IMR-90 (cell line): ENCODE results near the gene KCTD13. TPM values are rescaled to one million over a fixed set of nuclear protein-coding genes. Genes with fewer than 3 reads are reported as not detected.

ENCODE experiments used
- ATAC-seq: fragments of 200-7000 bp; cut with Tn5 transposase; 2 replicates; pipeline ENCODE4 v1.9.1; 2020; ENCODE audit warnings: low read depth, mild to moderate bottlenecking, moderate library complexity
- BruUV-seq: library from RNA; stranded (reverse); fragments of 400-500 nt; replicated peaks from 2 replicates; lab custom pipeline; 2021; lab: Mats Ljungman, UMichigan
- CTCF ChIA-PET: fragments of 300-600 bp; formaldehyde crosslinking; extraction: SDS; loops from one replicate; lab custom pipeline; 2021; ENCODE audit warnings: antibody characterized with exemption; lab: Yijun Ruan, JAX
- POLR2A ChIA-PET: fragments of 300-600 bp; sonication (Branson Sonifier 250); formaldehyde crosslinking; loops from one replicate; lab custom pipeline; 2022; ENCODE audit warnings: antibody characterized with exemption; ENCODE audit not compliant: unreplicated experiment; lab: Charles Lee
- DNase-seq: peaks from one replicate; pipeline ENCODE4 v3.0.0; 2013
- H2AFZ ChIP-seq: replicated peaks from 2 replicates; pipeline ENCODE3; 2013; ENCODE audit warnings: low read length, mild to moderate bottlenecking; ENCODE audit not compliant: poor library complexity
- H2AK5ac ChIP-seq: 2 replicates; pipeline ENCODE4 v1.6.1; 2013; ENCODE audit warnings: low read depth, low read length, inconsistent platforms
- H2AK9ac ChIP-seq: replicated peaks from 2 replicates; pipeline ENCODE3; 2013; ENCODE audit warnings: mild to moderate bottlenecking, low read depth, low read length, moderate library complexity; ENCODE audit not compliant: poor library complexity
- H2BK120ac ChIP-seq: 2 replicates; pipeline ENCODE4 v1.6.1; 2013; ENCODE audit warnings: low read depth, low read length, inconsistent platforms
- H2BK15ac ChIP-seq: 3 replicates; pipeline ENCODE4 v1.6.1; 2013; ENCODE audit warnings: low read depth, low read length, inconsistent platforms
- H2BK20ac ChIP-seq: 2 replicates; pipeline ENCODE4 v1.6.1; 2013; ENCODE audit warnings: low read depth, mild to moderate bottlenecking, inconsistent platforms, low read length, moderate library complexity
- H2BK5ac ChIP-seq: 2 replicates; pipeline ENCODE4 v1.6.1; 2013; ENCODE audit warnings: mild to moderate bottlenecking, low read depth, low read length, inconsistent platforms; ENCODE audit not compliant: poor library complexity, severe bottlenecking
- H3K14ac ChIP-seq: replicated peaks from 2 replicates; pipeline ENCODE4 v1.6.1; 2013; ENCODE audit warnings: low read depth, low read length, inconsistent platforms
- H3K18ac ChIP-seq: 2 replicates; pipeline ENCODE4 v1.6.1; 2013; ENCODE audit warnings: low read depth, low read length, control low read depth
- H3K23ac ChIP-seq: 2 replicates; pipeline ENCODE4 v1.6.1; 2013; ENCODE audit warnings: low read depth, low read length, inconsistent platforms
- H3K27ac ChIP-seq: 2 replicates; pipeline ENCODE4 v1.5.1; 2013; ENCODE audit warnings: mild to moderate bottlenecking, control low read depth, low read length; ENCODE audit not compliant: insufficient read depth
- H3K27me3 ChIP-seq: 2 replicates; pipeline ENCODE4 v1.6.1; 2013; ENCODE audit warnings: low read length; ENCODE audit not compliant: control insufficient read depth, insufficient read depth
- H3K36me3 ChIP-seq: 2 replicates; pipeline ENCODE4 v1.6.1; 2013; ENCODE audit warnings: low read length, mixed read lengths; ENCODE audit not compliant: control insufficient read depth, insufficient read depth
- H3K4ac ChIP-seq: 2 replicates; pipeline ENCODE4 v1.6.1; 2013; ENCODE audit warnings: low read depth, low read length, inconsistent platforms
- H3K4me1 ChIP-seq: 2 replicates; pipeline ENCODE4 v1.6.1; 2013; ENCODE audit warnings: low read length, mixed read lengths; ENCODE audit not compliant: control insufficient read depth, insufficient read depth
- H3K4me2 ChIP-seq: 2 replicates; pipeline ENCODE4 v1.6.1; 2013; ENCODE audit warnings: low read depth, mild to moderate bottlenecking, control low read depth, low read length, moderate library complexity
- H3K4me3 ChIP-seq: 2 replicates; pipeline ENCODE4 v1.5.1; 2013; ENCODE audit warnings: low read depth, mild to moderate bottlenecking, control low read depth, low read length, moderate library complexity; ENCODE audit not compliant: insufficient read depth
- H3K56ac ChIP-seq: 2 replicates; pipeline ENCODE4 v1.6.1; 2013; ENCODE audit warnings: low read length, inconsistent platforms; ENCODE audit not compliant: insufficient read depth; ENCODE audit errors: extremely low read depth
- H3K79me1 ChIP-seq, 2 experiments: 2 replicates each; pipeline ENCODE4 v1.6.1; 2013; ENCODE audit warnings: low read length in 2 of 2, inconsistent platforms in 1 of 2, low read depth in 1 of 2
- H3K9ac ChIP-seq: 2 replicates; pipeline ENCODE4 v1.6.1; 2013; ENCODE audit warnings: low read depth, low read length, control low read depth
- H3K9me1 ChIP-seq: 2 replicates; pipeline ENCODE4 v1.6.1; 2013; ENCODE audit warnings: low read length, inconsistent platforms; ENCODE audit not compliant: insufficient read depth
- H3K9me3 ChIP-seq: 2 replicates; pipeline ENCODE4 v1.6.1; 2013; ENCODE audit warnings: low read length; ENCODE audit not compliant: control insufficient read depth, insufficient read depth
- H4K20me1 ChIP-seq: 2 replicates; pipeline ENCODE4 v1.6.1; 2013; ENCODE audit warnings: low read length, inconsistent platforms; ENCODE audit not compliant: insufficient read depth
- H4K5ac ChIP-seq: 2 replicates; pipeline ENCODE4 v1.6.1; 2013; ENCODE audit warnings: mild to moderate bottlenecking, low read depth, low read length, control low read depth
- H4K8ac ChIP-seq, 2 experiments: 2 replicates each; pipeline ENCODE4 v1.6.1; 2013; ENCODE audit warnings: low read depth in 2 of 2, low read length in 2 of 2, control low read depth in 1 of 2, inconsistent platforms in 1 of 2
- H4K91ac ChIP-seq: 2 replicates; pipeline ENCODE4 v1.6.1; 2013; ENCODE audit warnings: low read depth, low read length, inconsistent platforms; ENCODE audit not compliant: insufficient read depth
- CEBPB ChIP-seq: IDR thresholded peaks from 2 replicates; pipeline ENCODE4 v1.6.1; 2012; ENCODE audit warnings: low read depth, low read length, improper control_type of control experiment
- CTCF ChIP-seq: conservative IDR thresholded peaks from 2 replicates; pipeline ENCODE4 v1.5.1; 2012; ENCODE audit warnings: mild to moderate bottlenecking, low read depth, low read length, improper control_type of control experiment
- MAFK ChIP-seq: IDR thresholded peaks from 2 replicates; pipeline ENCODE4 v1.6.1; 2012; ENCODE audit warnings: low read depth, low read length, improper control_type of control experiment
- NFE2L2 ChIP-seq: fragments of 150-350 bp; IDR thresholded peaks from 2 replicates; pipeline ENCODE4 v1.6.1; 2016; ENCODE audit warnings: low read depth, mild to moderate bottlenecking, low read length
- POLR2A ChIP-seq: IDR thresholded peaks from 2 replicates; pipeline ENCODE4 v1.6.1; 2012; ENCODE audit warnings: mild to moderate bottlenecking, low read depth, low read length
- RAD21 ChIP-seq: IDR thresholded peaks from 2 replicates; pipeline ENCODE4 v1.6.1; 2012; ENCODE audit warnings: low read length, improper control_type of control experiment
- RCOR1 ChIP-seq: IDR thresholded peaks from 2 replicates; pipeline ENCODE4 v1.6.1; 2012; ENCODE audit warnings: mild to moderate bottlenecking, low read length, improper control_type of control experiment; ENCODE audit not compliant: insufficient replicate concordance
- WGBS, 2 experiments: methylation state at CpG; one replicate each; pipeline versions ENCODE4 v1.1.5 to v1.1.7; 2013; ENCODE audit warnings: missing lambda C conversion rate in 2 of 2; ENCODE audit not compliant: insufficient read length in 1 of 2; ENCODE audit errors: extremely low coverage in 2 of 2; 5-methylcytosine and 5-hydroxymethylcytosine counted together
- dilution Hi-C: fragments of 300-500 bp; cut with HindIII; formaldehyde crosslinking; loops from one replicate; pipeline ENCODE4 v1.14.3; 2018; ENCODE audit warnings: low sequenced_read_pairs; ENCODE audit not compliant: unreplicated experiment
- in situ Hi-C: fragments of 300-500 bp; cut with MboI; formaldehyde crosslinking; loops from 3 replicates; pipeline ENCODE4 v1.14.3; 2019; ENCODE audit warnings: low sequenced_read_pairs, inconsistent platforms, mixed read lengths
- intact Hi-C: fragments of 100-400 bp; cut with micrococcal nuclease; formaldehyde crosslinking; loops from 2 replicates; pipeline ENCODE4 v1.10.0; 2022
- polyA plus RNA-seq, 3 experiments: library from polyadenylated mRNA; depleted of rRNA; stranded (reverse); fragments of >200 nt; gene quantifications; 2 replicates each; pipeline ENCODE4 v1.2.3, GENCODE V29; 2012; ENCODE audit warnings: low replicate concordance in 1 of 3
- total RNA-seq: library from RNA; depleted of rRNA; stranded (reverse); fragments of >200 nt; gene quantifications from 2 replicates; pipeline ENCODE4 v1.2.3, GENCODE V29; 2012

KCTD13 gene
- total and polyA plus RNA-seq, 2 of the 4 experiments (the other 2 are of a cell fraction) = 4.1 to 20.7 TPM

- no peak for TF ChIP-seq RCOR1
- TF ChIP-seq CEBPB = no peak
- no peak for TF ChIP-seq POLR2A
Observed at GRCh38 chr16:29971304-29971703, 45.3 kb upstream of the KCTD13 start (continued).

- no peak overlapping the region for H3K4ac ChIP-seq
- H3K23ac ChIP-seq = no peak overlapping the region
- no peak overlapping the region for H2BK15ac ChIP-seq
- no peak for TF ChIP-seq RAD21
- no peak for TF ChIP-seq NFE2L2
- TF ChIP-seq MAFK = no peak
- no peak for TF ChIP-seq CTCF
- no peak overlapping the region for H3K27ac ChIP-seq
- no peak overlapping the region for H4K5ac ChIP-seq
- dilution Hi-C loops = no loop called here
- no TSS peak for BruUV-seq
- H3K4me1 ChIP-seq = no peaks in the 10 kb centered on the region; the same call in 1 of the 2 replicates
- H2AK9ac ChIP-seq = no peak overlapping the region
- peaks cover 22% of the 10 kb centered on the region for H3K36me3 ChIP-seq
- H3K27me3 ChIP-seq = no peaks in the 10 kb centered on the region
- H3K79me1 ChIP-seq = peaks cover 0 to 7% of the 10 kb centered on the region in 2 experiments
- H3K18ac ChIP-seq = no peak overlapping the region
- H3K4me3 ChIP-seq = no peak overlapping the region
- no peak overlapping the region for H4K8ac ChIP-seq
- H2BK120ac ChIP-seq = no peak overlapping the region
- no peak overlapping the region for H2BK5ac ChIP-seq
- no peak overlapping the region for H3K56ac ChIP-seq
- H3K4me2 ChIP-seq = no peak overlapping the region
- H2BK20ac ChIP-seq = no peak overlapping the region
- 76% methylated on average over 2 of the region's 4 CpGs; no CpG with 5 or more reads in 1 of the 2 experiments for WGBS, 2 experiments
- no peak overlapping the region for H4K91ac ChIP-seq
- in situ Hi-C loops = no loop called here
- ATAC-seq (no peak), DNase-seq (no peak)
- no peak overlapping the region for H3K14ac ChIP-seq
- no peak overlapping the region for H2AK5ac ChIP-seq
- H4K20me1 ChIP-seq = no peaks in the 10 kb centered on the region
- H2AFZ ChIP-seq = no peak overlapping the region
- ChIA-PET CTCF (no interaction called here), POLR2A (no interaction called here)
- H3K9me3 ChIP-seq = no peaks in the 10 kb centered on the region
- intact Hi-C loops = no loop called here
- no peak overlapping the region for H3K9ac ChIP-seq
- no peaks in the 10 kb centered on the region for H3K9me1 ChIP-seq
Observed at GRCh38 chr16:29968205-29968604, 42.2 kb upstream of the KCTD13 start.
